ENCODE data around the gene THBD.

- TF ChIP-seq CTCF (IDR thresholded peaks at IDR 0.05) (no peak), EP300 (IDR thresholded peaks at IDR 0.05) (no peak), POLR2A (IDR thresholded peaks at IDR 0.05) (no peak)
Measured at GRCh38 chr20:23008667-23009066, 40.8 kb downstream of the THBD start.
